ENCODE measurements around the gene NPRL2. TPM values are rescaled to one million over a fixed set of nuclear protein-coding genes. Genes with fewer than 3 reads are reported as not detected.
A peak's percentile ranks its signal among the peaks of the same experiment; 100 is the strongest.

NPRL2 gene
- total RNA-seq, 1 donor from 2014 or later = 15.7 TPM

DNA sequence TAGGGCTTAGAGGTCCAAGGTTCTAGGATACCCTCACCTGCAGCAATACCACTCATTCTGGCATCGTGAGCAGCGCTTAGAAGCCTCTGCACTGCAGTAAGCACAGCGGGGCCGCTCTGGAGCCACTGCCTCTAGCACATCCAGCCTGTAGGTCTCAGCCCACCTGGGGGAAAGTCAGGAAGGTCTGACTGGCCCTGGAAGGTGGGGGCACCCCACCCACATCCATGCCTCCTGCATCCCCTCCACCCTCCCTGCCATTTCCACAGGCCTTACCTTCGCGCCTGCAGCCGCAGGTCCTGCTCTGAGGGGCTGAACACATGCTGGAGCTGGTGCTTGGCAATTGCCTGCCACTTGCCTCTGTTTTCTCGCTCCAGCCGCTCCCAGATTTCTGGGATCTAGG lies 9.0 kb downstream of the NPRL2 start:
- Histone ChIP-seq H3K36me3 (ENCODE audit: control insufficient read depth in 3 of 3, insufficient read depth in 3 of 3, low read length in 3 of 3) (no peaks in the 10 kb centered on the region), H3K27ac (ENCODE audit: low read depth, low read length) (no peak overlapping the region), H3K4me3 (ENCODE audit: low read length in 3 of 3) (peak overlapping the region; percentile 63 to 78 (median 71)), H3K27me3 (ENCODE audit: control insufficient read depth in 3 of 3, insufficient read depth in 3 of 3, low read length in 3 of 3) (peaks cover 0 to 20% (median 0%) of the 10 kb centered on the region in 3 donors), H3K9ac (ENCODE audit: low read depth in 1 of 3, low read length in 3 of 3) (peak overlapping the region in 2 of 3 donors; percentile 61 to 77), H3K9me3 (ENCODE audit: control insufficient read depth in 3 of 3, low read length in 3 of 3) (no peaks in the 10 kb centered on the region), H3K4me1 (ENCODE audit: control insufficient read depth in 3 of 3, insufficient read depth in 3 of 3, low read length in 3 of 3) (peaks cover 33 to 53% (median 39%) of the 10 kb centered on the region in 3 donors)

- H3K36me3 ChIP-seq (ENCODE audit: control insufficient read depth in 3 of 3, insufficient read depth in 3 of 3, low read length in 3 of 3) = no peaks in the 10 kb centered on the region
- peaks cover 0 to 18% (median 0%) of the 10 kb centered on the region in 3 donors for H3K27me3 ChIP-seq (ENCODE audit: control insufficient read depth in 3 of 3, insufficient read depth in 3 of 3, low read length in 3 of 3)
- peak within 1 kb of the TSS; percentile 63 to 78 (median 71) for H3K4me3 ChIP-seq (ENCODE audit: low read length in 3 of 3)
- no peaks in the 10 kb centered on the region for H3K9me3 ChIP-seq (ENCODE audit: control insufficient read depth in 3 of 3, low read length in 3 of 3)
- H3K27ac ChIP-seq (ENCODE audit: low read depth, low read length) = peak within 1 kb of the TSS; percentile 99
- peaks cover 40 to 59% (median 46%) of the 10 kb centered on the region in 3 donors for H3K4me1 ChIP-seq (ENCODE audit: control insufficient read depth in 3 of 3, insufficient read depth in 3 of 3, low read length in 3 of 3)
- peak within 1 kb of the TSS; percentile 61 to 77 (median 64) for H3K9ac ChIP-seq (ENCODE audit: low read depth in 1 of 3, low read length in 3 of 3)
Observed at GRCh38 chr3:50340448-50341329, 9.9 kb downstream of the NPRL2 start, which contains the start of gene RASSF1. TSS of gene RASSF1 (minus strand) at chr3:50340836. CDS start at chr3:50340805, 31 bp downstream.

- peaks cover 43 to 58% (median 45%) of the 10 kb centered on the region in 3 donors for H3K4me1 ChIP-seq (ENCODE audit: control insufficient read depth in 3 of 3, insufficient read depth in 3 of 3, low read length in 3 of 3)
- peak overlapping the region; percentile 63 to 78 (median 71) for H3K4me3 ChIP-seq (ENCODE audit: low read length in 3 of 3)
- H3K27ac ChIP-seq (ENCODE audit: low read depth, low read length) = peak overlapping the region; percentile 99
- H3K36me3 ChIP-seq (ENCODE audit: control insufficient read depth in 3 of 3, insufficient read depth in 3 of 3, low read length in 3 of 3) = no peaks in the 10 kb centered on the region
- H3K27me3 ChIP-seq (ENCODE audit: control insufficient read depth in 3 of 3, insufficient read depth in 3 of 3, low read length in 3 of 3) = peaks cover 0 to 12% (median 0%) of the 10 kb centered on the region in 3 donors
- H3K9me3 ChIP-seq (ENCODE audit: control insufficient read depth in 3 of 3, low read length in 3 of 3) = no peaks in the 10 kb centered on the region
- H3K9ac ChIP-seq (ENCODE audit: low read depth in 1 of 3, low read length in 3 of 3) = peak overlapping the region in 2 of 3 donors; percentile 64 to 77
Observed at GRCh38 chr3:50340147-50340447, 10.5 kb downstream of the NPRL2 start.

DNA sequence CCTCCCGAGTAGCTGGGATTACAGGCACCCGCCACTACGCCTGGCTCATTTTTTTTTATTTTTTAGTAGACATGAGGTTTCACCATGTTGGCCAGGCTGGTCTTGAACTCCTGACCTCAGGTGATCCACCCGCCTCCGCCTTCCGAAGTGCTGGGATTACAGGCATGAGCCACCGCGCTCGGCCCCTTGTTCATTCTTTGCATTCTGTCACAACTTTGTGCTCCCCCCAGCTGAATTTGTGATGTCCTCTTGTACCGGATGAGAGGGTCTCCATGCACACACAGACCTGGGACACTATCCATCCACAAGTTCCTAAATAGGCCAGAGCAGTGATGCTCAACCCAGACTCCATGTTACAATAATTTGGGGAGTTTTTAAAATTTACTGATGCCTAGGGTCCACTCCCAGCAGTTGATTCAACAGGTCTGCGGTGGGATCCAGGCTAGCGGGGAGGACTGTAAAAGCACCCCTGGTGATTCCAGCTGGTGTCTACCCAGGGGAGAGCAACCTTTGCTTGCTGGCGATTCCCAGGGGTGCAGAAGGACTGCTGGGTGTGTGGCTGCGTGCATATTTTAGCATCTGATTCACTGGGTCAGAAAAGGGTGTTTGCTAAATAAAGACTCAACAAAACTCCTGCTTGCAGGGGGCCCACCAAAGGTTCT lies 11.0 kb downstream of the NPRL2 start:
- H3K4me3 ChIP-seq (ENCODE audit: low read length in 3 of 3) = peak overlapping the region; percentile 63 to 78 (median 71)
- no peaks in the 10 kb centered on the region for H3K36me3 ChIP-seq (ENCODE audit: control insufficient read depth in 3 of 3, insufficient read depth in 3 of 3, low read length in 3 of 3)
- peaks cover 46 to 60% (median 46%) of the 10 kb centered on the region in 3 donors for H3K4me1 ChIP-seq (ENCODE audit: control insufficient read depth in 3 of 3, insufficient read depth in 3 of 3, low read length in 3 of 3)
- H3K9me3 ChIP-seq (ENCODE audit: control insufficient read depth in 3 of 3, low read length in 3 of 3) = no peaks in the 10 kb centered on the region
- H3K27me3 ChIP-seq (ENCODE audit: control insufficient read depth in 3 of 3, insufficient read depth in 3 of 3, low read length in 3 of 3) = peaks cover 0 to 8% (median 0%) of the 10 kb centered on the region in 3 donors
- H3K27ac ChIP-seq (ENCODE audit: low read depth, low read length) = peak overlapping the region; percentile 99
- peak overlapping the region in 2 of 3 donors; percentile 64 to 77 for H3K9ac ChIP-seq (ENCODE audit: low read depth in 1 of 3, low read length in 3 of 3)

GRCh38 chr3:50338965-50339364 lies 11.6 kb downstream of the NPRL2 start:
- peak overlapping the region in 2 of 3 donors; percentile 1 to 54 for H3K9ac ChIP-seq (ENCODE audit: low read depth in 1 of 3, low read length in 3 of 3)
- peak overlapping the region in 1 of 3 donors; percentile 5 for H3K4me3 ChIP-seq (ENCODE audit: low read length in 3 of 3)
- H3K27me3 ChIP-seq (ENCODE audit: control insufficient read depth in 3 of 3, insufficient read depth in 3 of 3, low read length in 3 of 3) = peaks cover 0 to 8% (median 0%) of the 10 kb centered on the region in 3 donors
- peaks cover 52 to 66% (median 52%) of the 10 kb centered on the region in 3 donors for H3K4me1 ChIP-seq (ENCODE audit: control insufficient read depth in 3 of 3, insufficient read depth in 3 of 3, low read length in 3 of 3)
- no peaks in the 10 kb centered on the region for H3K36me3 ChIP-seq (ENCODE audit: control insufficient read depth in 3 of 3, insufficient read depth in 3 of 3, low read length in 3 of 3)
- H3K27ac ChIP-seq (ENCODE audit: low read depth, low read length) = peak overlapping the region; percentile 99
- no peaks in the 10 kb centered on the region for H3K9me3 ChIP-seq (ENCODE audit: control insufficient read depth in 3 of 3, low read length in 3 of 3)

- Histone ChIP-seq H3K9me3 (ENCODE audit: control insufficient read depth in 3 of 3, low read length in 3 of 3) (no peaks in the 10 kb centered on the region), H3K27ac (ENCODE audit: low read depth, low read length) (peak overlapping the region; percentile 99), H3K9ac (ENCODE audit: low read depth in 1 of 3, low read length in 3 of 3) (peak overlapping the region; percentile 88 to 98 (median 95)), H3K36me3 (ENCODE audit: control insufficient read depth in 3 of 3, insufficient read depth in 3 of 3, low read length in 3 of 3) (peaks cover 0 to 6% (median 2%) of the 10 kb centered on the region in 3 donors), H3K4me1 (ENCODE audit: control insufficient read depth in 3 of 3, insufficient read depth in 3 of 3, low read length in 3 of 3) (peaks cover 61 to 79% (median 61%) of the 10 kb centered on the region in 3 donors), H3K27me3 (ENCODE audit: control insufficient read depth in 3 of 3, insufficient read depth in 3 of 3, low read length in 3 of 3) (peaks cover 0 to 5% (median 0%) of the 10 kb centered on the region in 3 donors), H3K4me3 (ENCODE audit: low read length in 3 of 3) (peak overlapping the region; percentile 78 to 91 (median 89))
Observed at GRCh38 chr3:50337175-50337861, 13.3 kb downstream of the NPRL2 start.

- H3K9me3 ChIP-seq (ENCODE audit: control insufficient read depth in 3 of 3, low read length in 3 of 3) = no peaks in the 10 kb centered on the region
- H3K27me3 ChIP-seq (ENCODE audit: control insufficient read depth in 3 of 3, insufficient read depth in 3 of 3, low read length in 3 of 3) = peaks cover 0 to 5% (median 0%) of the 10 kb centered on the region in 3 donors
- H3K9ac ChIP-seq (ENCODE audit: low read depth in 1 of 3, low read length in 3 of 3) = peak overlapping the region; percentile 88 to 98 (median 95)
- H3K36me3 ChIP-seq (ENCODE audit: control insufficient read depth in 3 of 3, insufficient read depth in 3 of 3, low read length in 3 of 3) = peaks cover 4 to 13% (median 8%) of the 10 kb centered on the region in 3 donors
- peaks cover 57 to 80% (median 63%) of the 10 kb centered on the region in 3 donors for H3K4me1 ChIP-seq (ENCODE audit: control insufficient read depth in 3 of 3, insufficient read depth in 3 of 3, low read length in 3 of 3)
- H3K4me3 ChIP-seq (ENCODE audit: low read length in 3 of 3) = peak overlapping the region; percentile 78 to 91 (median 89)
- H3K27ac ChIP-seq (ENCODE audit: low read depth, low read length) = peak overlapping the region; percentile 99
Observed at GRCh38 chr3:50336452-50337174, 14.0 kb downstream of the NPRL2 start.

GRCh38 chr3:50334339-50335075 lies 16.1 kb downstream of the NPRL2 start:
- Histone ChIP-seq H3K9me3 (ENCODE audit: control insufficient read depth in 3 of 3, low read length in 3 of 3) (no peaks in the 10 kb centered on the region), H3K4me1 (ENCODE audit: control insufficient read depth in 3 of 3, insufficient read depth in 3 of 3, low read length in 3 of 3) (peaks cover 48 to 62% (median 50%) of the 10 kb centered on the region in 3 donors), H3K4me3 (ENCODE audit: low read length in 3 of 3) (peak overlapping the region in 2 of 3 donors; percentile 22 to 38), H3K27me3 (ENCODE audit: control insufficient read depth in 3 of 3, insufficient read depth in 3 of 3, low read length in 3 of 3) (no peaks in the 10 kb centered on the region), H3K9ac (ENCODE audit: low read depth in 1 of 3, low read length in 3 of 3) (peak overlapping the region; percentile 40 to 74 (median 71)), H3K27ac (ENCODE audit: low read depth, low read length) (peak overlapping the region; percentile 77), H3K36me3 (ENCODE audit: control insufficient read depth in 3 of 3, insufficient read depth in 3 of 3, low read length in 3 of 3) (peaks cover 25 to 34% (median 29%) of the 10 kb centered on the region in 3 donors)

Measured in skeletal muscle tissue (tissue), 4 donors.